NOMO-1 treated with dmso at 0.1 percent for 144 hours (cell line): ENCODE results near the gene PRDM7.

Source experiments
- DNase-seq: peaks from one replicate; lab custom pipeline; 2025; ENCODE audit not compliant: unreplicated experiment; lab: John Stamatoyannopoulos, UW

PRDM7 gene

DNA sequence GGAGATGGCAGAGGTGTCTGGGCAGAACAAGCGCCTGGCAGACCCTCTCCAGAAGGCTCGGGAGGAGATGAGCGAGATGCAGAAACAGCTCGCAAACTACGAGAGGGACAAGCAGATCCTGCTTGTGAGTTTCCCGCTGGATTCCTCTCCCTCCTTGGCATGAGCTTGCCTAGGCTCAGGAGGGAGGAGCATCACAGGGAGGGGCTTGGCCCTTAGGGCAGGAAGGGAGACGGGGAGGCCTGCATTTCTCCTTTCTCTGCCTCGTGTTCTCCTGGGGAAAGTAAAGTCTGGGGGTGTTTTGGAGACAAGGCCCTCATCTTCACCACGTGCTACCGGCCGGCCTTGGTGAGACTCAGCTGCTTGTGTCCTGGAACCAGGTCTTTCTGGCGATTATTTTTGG lies 39.9 kb downstream of the PRDM7 start:
- DNase-seq, result no peak

DNA sequence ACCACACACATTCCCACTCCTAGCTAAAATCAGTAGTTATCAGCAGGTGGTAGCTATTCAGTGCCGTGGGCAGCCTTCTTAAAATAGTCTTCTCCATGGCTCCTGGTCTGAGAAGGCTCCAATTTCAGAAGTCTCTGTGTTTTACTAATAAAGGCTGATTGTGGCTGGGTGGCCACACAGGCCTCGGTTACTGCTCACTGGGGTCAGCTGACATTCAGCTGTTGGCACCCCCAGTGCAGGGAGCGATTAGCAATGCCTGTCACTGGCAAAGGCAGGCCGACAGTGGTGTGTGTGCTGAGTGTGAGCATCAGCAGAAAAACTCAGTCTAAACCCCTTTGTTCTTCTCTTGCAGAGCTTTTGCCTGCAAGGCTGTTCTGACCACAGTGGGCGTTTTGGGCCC lies 41.2 kb downstream of the PRDM7 start:
- no peak for DNase-seq

DNA sequence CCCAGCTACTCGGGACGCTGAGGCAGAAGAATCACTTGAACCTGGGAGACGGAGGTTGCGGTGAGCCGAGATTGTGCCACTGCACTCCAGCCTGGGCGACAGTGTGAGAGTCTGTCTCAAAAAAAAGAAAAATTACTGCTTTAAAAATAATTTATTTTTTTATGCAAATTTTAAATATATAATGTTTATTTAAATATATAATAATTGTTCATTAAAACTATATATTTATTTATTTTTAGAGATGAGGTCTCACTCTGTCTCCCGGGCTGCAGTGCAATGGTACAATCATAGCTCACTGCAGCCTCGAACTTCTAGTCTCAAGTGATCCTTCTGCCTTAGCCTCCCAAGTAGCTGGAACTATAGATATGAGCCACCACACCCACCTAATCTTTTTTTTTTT lies 42.6 kb downstream of the PRDM7 start:
- DNase-seq, result no peak

DNA sequence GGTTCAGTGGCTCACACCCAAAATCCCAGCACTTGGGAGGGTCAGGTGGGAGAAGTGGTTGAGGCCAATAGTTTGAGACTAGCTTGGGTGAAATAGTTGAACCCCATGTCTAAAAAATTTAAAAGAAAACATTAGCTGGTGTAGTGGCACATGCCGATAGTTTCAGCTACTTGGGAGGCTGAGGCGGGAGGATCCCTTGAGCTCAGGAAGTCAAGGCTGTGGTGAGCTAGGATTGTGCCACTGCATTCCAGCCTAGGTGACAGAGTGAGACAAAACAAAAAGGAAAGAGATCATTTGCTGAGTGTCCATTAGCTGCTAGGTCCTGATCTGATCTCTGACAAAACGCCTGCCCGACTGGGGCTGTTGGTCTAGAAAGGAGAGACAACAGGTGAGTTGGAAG lies 43.7 kb downstream of the PRDM7 start:
- no peak for DNase-seq

DNA sequence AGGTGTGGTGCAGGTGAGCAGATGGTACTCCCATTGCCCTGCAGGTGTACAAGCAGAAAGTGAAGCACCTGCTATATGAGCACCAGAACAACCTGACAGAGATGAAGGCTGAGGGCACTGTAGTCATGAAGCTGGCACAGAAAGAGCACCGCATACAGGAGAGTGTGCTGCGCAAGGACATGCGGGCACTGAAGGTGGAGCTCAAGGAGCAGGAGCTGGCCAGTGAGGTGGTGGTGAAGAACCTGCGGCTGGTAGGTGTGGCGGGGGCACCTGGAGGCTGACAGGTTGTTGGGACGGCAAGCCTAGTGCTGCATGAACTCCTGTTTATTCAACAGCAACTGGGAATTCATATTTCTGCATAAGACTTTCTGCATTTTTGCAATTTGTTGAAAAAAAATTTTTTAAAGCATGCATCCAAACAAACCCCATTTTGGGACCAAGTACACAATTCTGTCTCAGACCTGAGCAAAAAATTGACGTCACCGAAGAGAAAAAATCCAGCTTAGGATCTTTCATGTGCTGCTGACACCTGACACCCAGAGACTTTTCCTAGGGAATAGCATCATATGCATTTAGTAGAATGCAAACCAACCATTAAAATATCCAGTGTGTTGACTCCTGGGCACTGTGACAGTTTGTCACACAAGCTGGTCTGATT lies 44.3 kb downstream of the PRDM7 start:
- no peak for DNase-seq

DNA sequence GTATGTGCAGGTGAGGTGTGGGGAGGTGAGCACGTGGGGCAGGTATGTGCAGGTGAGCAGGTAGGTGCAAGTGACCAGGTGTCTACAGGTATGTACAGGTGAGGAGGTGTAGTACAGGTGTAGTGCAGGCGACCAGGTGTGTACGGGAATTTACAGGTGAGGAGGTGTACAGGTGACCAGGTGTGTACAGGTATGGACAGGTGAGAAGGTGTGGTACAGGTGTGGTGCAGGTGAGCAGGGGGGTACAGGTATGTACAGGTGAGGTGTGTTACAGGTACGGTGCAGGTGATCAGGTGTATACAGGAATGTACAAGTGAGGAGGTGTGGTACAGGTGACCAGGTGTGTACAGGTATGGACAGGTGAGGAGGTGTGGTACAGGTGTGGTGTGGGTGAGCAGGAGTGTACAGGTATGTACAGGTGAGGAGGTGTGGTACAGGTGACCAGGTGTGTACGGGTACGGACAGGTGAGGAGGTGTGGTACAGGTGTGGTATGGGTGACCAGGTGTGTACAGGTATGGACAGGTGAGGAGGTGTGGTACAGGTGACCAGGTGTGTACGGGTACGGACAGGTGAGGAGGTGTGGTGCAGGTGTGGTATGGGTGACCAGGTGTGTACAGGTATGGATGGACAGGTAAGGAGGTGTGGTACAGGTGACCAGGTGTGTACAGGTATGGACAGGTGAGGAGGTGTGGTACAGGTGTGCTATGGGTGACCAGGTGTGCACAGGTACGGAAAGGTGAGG lies 45.0 kb downstream of the PRDM7 start:
- DNase-seq, result no peak

DNA sequence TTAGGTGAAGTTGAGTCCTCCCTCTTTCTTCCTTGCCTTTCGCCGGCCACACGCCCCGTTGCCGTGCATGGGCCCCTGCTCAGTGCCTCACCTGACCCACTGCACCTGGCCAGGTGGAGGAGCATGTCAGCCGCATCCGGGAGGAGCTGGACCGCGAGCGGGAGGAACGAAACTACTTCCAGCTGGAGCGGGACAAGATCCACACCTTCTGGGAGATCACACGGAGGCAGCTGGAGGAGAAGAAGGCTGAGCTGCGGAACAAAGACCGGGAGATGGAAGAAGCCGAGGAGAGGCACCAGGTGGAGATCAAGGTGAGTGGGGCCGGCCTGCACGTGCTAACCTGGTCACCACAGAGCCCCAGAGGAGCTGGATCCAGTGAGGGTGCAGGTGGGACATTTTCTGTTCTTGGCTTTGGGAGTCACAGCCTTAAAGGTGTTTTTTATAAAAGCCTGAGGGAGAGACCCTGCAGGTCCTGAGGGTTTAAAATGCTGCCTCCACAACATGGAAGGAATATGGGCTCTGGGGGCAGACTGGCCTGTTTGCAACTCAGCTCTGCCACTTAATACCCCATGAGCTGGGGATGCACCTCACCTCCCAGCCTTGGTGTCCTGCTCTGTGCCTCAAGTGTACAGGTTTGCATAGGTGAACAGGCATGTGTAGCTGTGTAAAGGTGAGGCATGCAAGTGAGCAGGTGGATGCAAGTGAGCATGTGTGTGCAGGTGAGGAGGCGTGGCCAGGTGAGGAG lies 45.8 kb downstream of the PRDM7 start:
- no peak for DNase-seq

DNA sequence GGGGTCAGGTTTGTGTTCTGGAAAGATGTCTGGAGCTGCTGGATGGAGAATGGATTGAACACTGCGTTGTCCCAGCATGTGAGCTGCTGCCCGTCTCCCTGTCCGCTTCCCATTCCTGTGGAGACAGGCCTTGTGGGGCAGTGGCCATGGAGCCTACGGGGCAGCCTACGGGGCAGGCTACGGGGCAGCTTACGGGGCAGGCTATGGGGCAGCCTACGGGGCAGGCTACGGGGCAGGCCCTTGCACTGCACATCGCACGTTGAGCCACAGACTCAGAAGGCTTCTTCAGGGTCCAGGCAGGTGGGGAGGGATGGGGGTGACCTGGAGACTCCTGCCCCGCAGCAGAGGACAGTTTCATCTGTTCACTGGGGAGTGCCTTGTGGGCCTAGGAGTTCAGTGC lies 48.1 kb downstream of the PRDM7 start:
- no peak for DNase-seq

DNA sequence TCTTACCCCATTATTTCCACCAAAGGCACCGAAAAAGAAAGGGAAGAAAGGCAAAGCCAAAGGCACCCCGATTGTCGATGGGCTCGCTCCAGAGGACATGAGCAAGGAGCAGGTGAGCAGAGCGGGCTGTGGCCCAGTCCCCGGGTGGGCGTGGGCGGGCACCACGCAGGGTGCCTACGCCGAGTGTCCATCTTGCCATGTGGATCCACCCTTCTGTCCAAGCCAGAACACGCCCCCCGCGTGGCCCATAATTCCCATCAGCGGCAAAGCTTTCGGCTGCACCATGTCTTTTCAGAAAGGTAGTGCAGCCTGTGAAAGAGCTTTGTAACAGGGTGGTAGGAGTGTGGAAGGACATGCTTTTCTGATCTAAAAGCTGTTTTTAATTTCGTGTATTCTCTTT lies 49.5 kb downstream of the PRDM7 start:
- no peak for DNase-seq

DNA sequence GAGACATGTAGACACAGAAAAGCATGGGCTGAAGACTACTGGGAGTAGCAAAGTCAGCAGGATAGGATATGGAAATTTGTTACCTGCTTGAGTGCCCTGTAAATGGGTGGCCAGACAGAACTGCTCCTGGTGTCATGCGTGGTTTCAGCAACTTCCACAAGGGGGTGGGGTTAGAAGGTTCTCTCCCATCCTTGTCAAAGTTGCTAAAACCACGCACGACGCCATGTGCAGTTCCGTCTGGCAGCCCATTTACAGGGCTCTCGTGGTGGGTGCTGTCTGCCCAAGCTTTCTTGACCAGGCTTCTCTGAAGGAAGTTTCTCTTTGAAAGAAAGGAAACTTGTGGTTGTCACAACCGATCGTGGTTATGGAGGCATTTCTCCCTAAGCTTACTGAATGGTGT lies 51.0 kb downstream of the PRDM7 start:
- DNase-seq, result no peak

DNA sequence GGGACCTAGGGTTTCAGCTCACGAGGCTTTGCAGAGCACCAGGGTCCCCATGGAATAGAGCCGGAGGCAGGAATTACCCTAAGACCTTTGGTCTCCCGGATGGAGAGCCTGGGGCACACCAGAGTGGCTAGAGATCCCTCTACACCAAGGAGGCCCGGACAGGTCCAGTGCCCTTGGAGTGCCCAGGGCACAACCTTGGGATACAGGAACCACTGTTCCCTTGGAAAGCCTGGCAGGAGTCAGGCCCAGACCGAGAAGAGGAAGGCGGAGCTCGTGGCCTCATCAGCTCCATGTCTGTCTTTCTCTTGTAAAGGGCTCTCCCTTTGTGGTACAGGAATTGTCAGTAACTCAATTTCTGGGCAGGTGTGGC lies 54.1 kb downstream of the PRDM7 start:
- no peak for DNase-seq

DNA sequence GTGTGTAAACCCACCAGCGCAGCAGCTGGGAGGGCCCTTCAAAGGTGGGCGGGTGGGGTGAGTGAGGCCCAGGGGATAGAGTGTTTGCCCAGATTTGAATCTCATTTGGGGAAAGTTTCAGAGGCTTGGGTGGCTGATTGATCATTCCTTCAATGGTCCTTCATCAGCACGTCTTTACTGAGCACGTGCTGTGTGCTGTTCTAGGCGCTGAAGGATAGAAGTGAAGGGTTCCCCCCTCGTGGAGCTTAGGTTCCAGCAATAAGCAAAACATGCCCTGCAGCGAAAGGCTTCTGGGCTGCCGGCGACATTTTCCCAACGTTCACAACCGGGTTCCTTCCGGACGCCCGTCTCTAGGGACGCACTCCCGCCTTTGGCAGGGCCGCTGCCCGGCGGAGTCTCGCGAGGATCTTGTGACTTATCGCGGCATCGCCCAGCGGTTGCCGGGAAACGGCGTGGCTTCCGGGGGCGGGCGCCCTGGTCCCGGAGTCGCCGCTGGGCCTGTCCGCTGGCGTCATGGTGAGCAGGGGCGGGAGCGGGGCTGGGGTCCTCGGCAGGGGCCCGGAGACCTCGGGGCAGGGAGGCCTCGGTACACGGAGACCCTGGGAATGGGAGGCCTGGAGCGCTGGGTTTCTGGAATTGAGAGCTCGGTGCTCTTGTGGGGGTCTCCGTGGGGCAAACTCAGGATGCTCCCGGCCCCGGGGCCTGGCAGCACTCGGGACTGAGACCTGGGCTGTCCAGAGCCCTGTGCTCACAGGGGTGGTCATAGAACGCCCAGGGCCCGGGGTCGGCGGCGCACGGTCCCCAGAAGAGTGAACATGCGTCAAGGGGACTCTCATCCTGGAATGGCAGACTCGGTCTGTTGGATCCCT lies 54.7 kb downstream of the PRDM7 start:
- peak; percentile 77 for DNase-seq

DNA sequence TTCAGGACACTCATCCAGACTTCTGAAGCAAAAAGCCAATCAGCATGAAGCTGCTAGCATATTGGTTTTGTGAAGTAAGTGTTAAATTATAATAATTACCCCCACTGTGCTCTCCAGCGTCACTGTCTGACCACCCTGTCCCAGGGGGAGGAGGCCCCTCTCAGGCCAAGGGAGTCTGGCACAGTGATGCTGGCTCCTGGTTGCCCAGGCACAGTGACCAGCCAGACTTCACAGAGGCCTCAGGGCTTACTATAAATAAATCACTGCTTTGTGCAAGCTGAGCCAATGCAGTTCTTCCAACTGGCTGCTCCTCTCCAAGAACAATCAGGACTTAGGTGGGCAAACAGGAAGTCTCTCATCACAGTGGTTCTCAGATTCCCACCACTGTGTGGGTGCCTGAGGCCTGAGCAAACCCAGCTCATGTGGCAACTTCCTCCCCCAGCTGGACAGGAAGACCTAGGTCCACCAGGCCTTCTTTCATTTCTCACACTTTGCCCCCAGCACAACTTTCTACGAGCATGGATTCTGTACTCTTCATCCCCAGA lies 56.2 kb downstream of the PRDM7 start:
- no peak for DNase-seq

DNA sequence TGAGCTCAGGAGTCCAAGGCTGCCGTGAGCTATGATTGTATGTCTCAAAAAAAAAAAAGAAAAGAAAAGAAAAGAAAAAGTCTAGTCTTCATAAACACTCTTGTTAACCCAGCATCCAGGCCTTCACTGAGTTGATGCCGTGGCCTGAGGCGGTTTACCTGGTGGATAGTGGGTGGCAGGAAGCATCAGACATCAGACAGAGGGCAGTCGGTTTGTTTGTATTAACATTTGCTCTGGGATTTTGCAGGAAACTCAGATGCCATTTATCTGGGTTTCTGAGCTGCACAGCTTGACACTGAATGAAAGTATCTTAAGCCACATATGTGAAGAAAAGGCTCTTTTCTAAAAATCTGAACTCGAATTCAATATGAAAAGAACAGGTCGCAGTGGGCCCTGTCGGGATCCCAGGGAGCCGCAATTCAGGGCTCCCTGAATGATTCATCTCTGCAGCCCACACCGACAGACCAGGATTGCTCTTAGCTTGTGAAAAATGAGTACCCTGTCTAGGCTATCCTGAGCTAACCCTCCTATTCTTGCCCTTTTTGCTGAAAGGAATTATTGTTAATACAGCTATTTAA lies 56.8 kb downstream of the PRDM7 start:
- no peak for DNase-seq

DNA sequence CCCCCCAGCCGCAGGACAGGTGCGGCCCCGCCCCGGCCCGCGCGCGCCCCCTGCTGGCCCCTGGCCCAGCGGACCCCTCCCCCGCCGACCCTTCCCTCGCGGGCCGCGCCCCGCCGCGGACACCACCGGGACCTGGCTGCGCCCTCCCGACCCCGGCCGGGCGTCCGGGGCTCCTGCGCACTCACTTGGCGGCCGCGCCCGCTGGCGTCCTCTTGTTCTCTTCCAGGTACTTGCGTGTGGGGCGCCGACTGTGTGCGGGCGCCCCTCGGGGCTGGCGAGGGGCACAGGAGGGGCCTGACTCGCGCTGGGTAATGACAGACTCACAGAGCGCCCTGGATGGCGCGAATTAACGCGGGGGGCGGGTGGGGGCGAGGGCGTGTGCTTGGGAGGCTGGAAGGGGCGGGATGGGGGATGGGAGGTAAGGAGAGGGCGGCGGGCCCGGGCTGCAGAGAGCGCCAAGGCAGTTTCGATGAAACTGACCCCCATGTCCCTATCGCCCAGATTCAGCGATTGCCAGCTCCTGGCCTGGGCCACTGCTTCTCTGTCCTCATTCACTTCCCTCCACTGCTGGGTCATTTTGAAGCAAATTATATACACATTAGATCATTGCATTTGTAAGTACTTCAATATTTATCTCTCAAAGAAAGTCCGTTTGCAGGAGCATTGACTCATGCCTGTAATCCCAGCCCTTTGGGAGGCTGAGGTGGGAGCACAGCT lies 57.4 kb downstream of the PRDM7 start:
- DNase-seq, result no peak

DNA sequence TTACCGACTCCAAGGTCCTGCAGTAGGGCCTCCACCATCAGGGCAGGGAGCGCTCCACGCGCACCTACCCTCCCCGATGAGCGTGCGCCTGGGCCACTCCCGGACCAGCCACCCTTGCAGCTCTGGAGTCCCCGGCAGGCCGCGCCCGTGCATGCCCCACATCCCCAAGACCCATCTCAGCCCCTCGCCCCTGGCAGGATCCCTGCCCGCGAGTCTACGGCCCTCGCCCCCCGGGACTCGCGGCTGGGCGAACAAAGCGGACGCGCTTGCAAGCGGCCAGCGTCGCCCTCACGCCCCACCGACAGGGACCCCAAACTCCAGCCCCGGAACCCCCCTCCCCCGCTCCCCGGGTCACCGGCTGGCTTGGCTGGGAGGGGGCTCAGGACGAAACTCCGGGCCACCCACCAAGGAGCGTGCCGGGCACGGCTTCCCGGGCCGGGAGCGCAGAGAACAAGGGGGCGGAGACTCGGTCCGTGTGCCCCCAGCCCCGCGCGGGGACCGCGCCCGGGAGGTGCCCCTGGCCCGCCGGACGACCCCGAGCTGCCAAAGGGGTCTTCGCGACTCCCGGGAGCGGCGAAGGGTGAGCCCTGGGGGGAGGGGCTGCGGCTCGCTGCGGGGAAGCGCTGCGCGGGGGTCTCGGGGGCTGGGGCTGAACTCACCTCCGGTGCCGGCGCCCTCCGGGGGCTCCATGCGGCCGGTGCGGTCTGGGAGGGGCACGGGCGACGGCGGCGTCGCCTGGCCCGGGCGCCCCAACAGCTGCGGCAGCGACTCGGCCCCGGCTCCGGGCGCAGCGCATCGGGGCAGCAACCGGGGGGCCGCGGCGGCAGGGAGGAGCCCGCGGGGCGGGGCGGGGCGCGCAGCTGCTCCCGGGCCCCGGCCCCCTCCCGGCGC lies 58.2 kb downstream of the PRDM7 start, which contains the start of gene DBNDD1:
TSS of gene DBNDD1 (minus strand) at position 805 of the 891 bp plus-strand sequence. CDS start at position 690, 115 bp downstream.
- DNase-seq, result no peak

DNA sequence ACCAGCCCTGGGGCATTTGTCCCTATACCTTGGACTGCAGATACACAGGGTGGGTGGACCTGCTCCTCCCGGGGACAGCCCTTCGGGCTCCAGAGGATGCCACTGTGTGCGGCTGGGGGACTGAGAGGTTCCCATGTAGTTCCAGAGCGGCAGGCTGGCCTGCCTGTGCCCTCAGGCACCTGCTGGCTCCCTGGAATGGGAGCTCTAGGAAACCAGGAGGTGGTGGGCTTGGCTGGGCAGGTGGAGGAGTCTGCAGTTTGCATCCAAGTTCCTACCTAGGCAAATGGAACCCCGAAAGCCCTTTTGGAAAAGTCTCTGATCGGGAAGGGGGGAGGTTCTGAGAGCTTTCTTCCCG lies 58.9 kb downstream of the PRDM7 start:
- DNase-seq, result no peak

DNA sequence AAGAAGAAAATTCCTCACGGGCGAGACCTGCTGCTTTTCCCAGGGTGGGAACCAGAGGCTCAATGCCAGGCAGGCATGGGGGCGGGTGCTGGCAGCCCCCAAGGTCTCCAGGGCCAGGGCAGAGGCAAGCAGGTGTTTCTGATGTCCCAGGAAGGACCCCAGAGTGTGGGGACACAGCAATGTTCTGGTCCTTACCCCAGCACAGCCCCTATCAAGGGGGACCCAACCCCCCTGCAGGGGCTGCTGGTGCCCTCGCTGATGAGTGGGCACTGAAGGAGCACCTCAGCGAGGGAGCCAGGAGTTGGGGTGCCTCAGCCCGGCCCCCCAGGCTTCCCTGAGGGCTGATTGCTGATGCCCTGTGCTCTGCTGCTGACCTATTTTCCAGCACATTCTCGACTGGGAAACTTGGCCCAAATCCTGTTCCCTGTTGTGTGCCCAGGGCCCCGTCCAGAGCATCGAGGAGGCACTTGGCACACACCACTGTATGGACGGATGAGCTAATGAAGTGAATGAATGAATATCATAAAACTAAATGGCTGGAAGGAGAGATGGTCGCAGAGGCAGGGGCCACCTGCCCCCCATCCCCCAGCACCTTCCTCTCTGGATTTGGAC lies 60.7 kb downstream of the PRDM7 start:
- no peak for DNase-seq
